ENCODE measurements around the gene APOO. TPM values are rescaled to one million over a fixed set of nuclear protein-coding genes. Genes with fewer than 3 reads are reported as not detected.
A peak's percentile ranks its signal among the peaks of the same experiment; 100 is the strongest.

Gene APOO
- total RNA-seq, 1 experiment from 2014 or later = 95.3 TPM

GRCh38 chrX:23832721-23833120 is 75.0 kb downstream of the APOO start:
- H3K27me3 Mint-ChIP-seq (ENCODE audit: low read depth) = no peaks in the 10 kb centered on the region
- no peak overlapping the region for H2BK5ac ChIP-seq (ENCODE audit: insufficient read length, low read length)
- H3K79me2 ChIP-seq (ENCODE audit: insufficient read depth, low read length) = no peaks in the 10 kb centered on the region
- H2BK15ac ChIP-seq (ENCODE audit: low read depth, low read length) = no peak overlapping the region
- TF ChIP-seq CTCF (conservative IDR thresholded peaks at IDR 0.05) = no peak
- no peak for DNase-seq
- H3K79me1 ChIP-seq (ENCODE audit: insufficient read depth, low read depth, low read length, poor library complexity, severe bottlenecking) = no peaks in the 10 kb centered on the region
- no peak overlapping the region for H3K23ac ChIP-seq (ENCODE audit: insufficient read length, low read depth, low read length)
- no peak overlapping the region for H3K18ac ChIP-seq (ENCODE audit: insufficient read length, low read depth, low read length)
- no peak overlapping the region for H3K4me2 ChIP-seq (ENCODE audit: insufficient read depth, insufficient read length, low read length)
- H3K14ac ChIP-seq (ENCODE audit: insufficient read depth, low read length) = no peak overlapping the region
- WGBS (ENCODE audit: extremely low coverage, insufficient read length, low lambda C conversion rate) = no CpG with 5 or more reads among the region's 1 CpG
- H4K5ac ChIP-seq (ENCODE audit: insufficient read length, low read depth, low read length) = no peak overlapping the region
- no peaks in the 10 kb centered on the region for H3K4me1 Mint-ChIP-seq
- no peaks in the 10 kb centered on the region for H3K23me2 ChIP-seq (ENCODE audit: insufficient read length, low read depth, low read length, poor library complexity, severe bottlenecking)
- H2BK12ac ChIP-seq (ENCODE audit: insufficient read length, low read depth, low read length) = no peak overlapping the region
- no peak overlapping the region for H2BK20ac ChIP-seq (ENCODE audit: low read depth, low read length, poor library complexity, severe bottlenecking)
- no peaks in the 10 kb centered on the region for H3K4me1 ChIP-seq (ENCODE audit: insufficient read depth, low read length)
- H3K27ac Mint-ChIP-seq = peak overlapping the region in 2 of 3 experiments; percentile 32 to 83; a peak in 3 of 7 replicates
- peaks cover 0 to 14% (median 0%) of the 10 kb centered on the region in 3 experiments; a peak in 4 of 7 replicates for H3K36me3 Mint-ChIP-seq (ENCODE audit: insufficient read depth in 1 of 3, low read depth in 3 of 3)
- H4K20me1 ChIP-seq (ENCODE audit: control insufficient read depth, insufficient read depth, insufficient read length) = no peaks in the 10 kb centered on the region
- H4K8ac ChIP-seq (replicated peaks; ENCODE audit: insufficient read length, low read depth, low read length) = no peak overlapping the region
- H3K4ac ChIP-seq (ENCODE audit: low read depth, low read length) = no peak overlapping the region
- H3K27ac ChIP-seq (ENCODE audit: insufficient read length, low read depth, low read length) = no peak overlapping the region
- H3K9me3 Mint-ChIP-seq = no peaks in the 10 kb centered on the region
- no peak overlapping the region for H3T11ph ChIP-seq (ENCODE audit: low read length)
- no peak overlapping the region for H3K4me3 Mint-ChIP-seq
- no peak overlapping the region for H3K56ac ChIP-seq (ENCODE audit: insufficient read length, low read depth, low read length)
- H3K9me3 ChIP-seq (ENCODE audit: control insufficient read depth, low read depth, low read length) = no peaks in the 10 kb centered on the region
- H4K91ac ChIP-seq (ENCODE audit: insufficient read length, low read depth, low read length) = no peak overlapping the region
- H3K27me3 ChIP-seq (ENCODE audit: insufficient read depth, low read length) = no peaks in the 10 kb centered on the region
- H3K9ac ChIP-seq (ENCODE audit: extremely low read depth, insufficient read length, low read length) = no peak overlapping the region
- no peak overlapping the region for H2AFZ ChIP-seq (ENCODE audit: low read length)
- no peak overlapping the region for H2BK120ac ChIP-seq (ENCODE audit: low read depth, low read length, poor library complexity, severe bottlenecking)
- H2AK5ac ChIP-seq (ENCODE audit: insufficient read length, low read length) = no peak overlapping the region

All from H9 (cell line).